Activated T-helper 17 cell treated with anti-CD3 and anti-CD28 coated beads, Interleukin-2, amount 50 U/mL, for 72 hours (primary cell): ENCODE data around the gene LDAF1. TPM values are rescaled to one million over a fixed set of nuclear protein-coding genes. Genes with fewer than 3 reads are reported as not detected.
"Not testable (repeated sequence)": the region's sequence is repeated elsewhere in the genome, so short reads cannot be mapped to it uniquely, and the experiment has no call there.

ENCODE experiments used
- ATAC-seq: fragments of 150-1000 bp; cut with Tn5 transposase; replicated peaks from 2 replicates; pipeline ENCODE4 v1.10.0; 2021; ENCODE audit warnings: mild to moderate bottlenecking, moderate library complexity
- H3K27ac Mint-ChIP-seq: one replicate; pipeline ENCODE4 v1.8.0; 2022; ENCODE audit warnings: mixed read lengths
- H3K27me3 Mint-ChIP-seq: one replicate; pipeline ENCODE4 v1.8.0; 2022; ENCODE audit warnings: mixed read lengths
- H3K36me3 Mint-ChIP-seq: one replicate; pipeline ENCODE4 v1.8.0; 2022; ENCODE audit warnings: low read depth, mild to moderate bottlenecking, mixed read lengths
- H3K4me1 Mint-ChIP-seq: one replicate; pipeline ENCODE4 v1.8.0; 2022; ENCODE audit warnings: mixed read lengths
- H3K4me3 Mint-ChIP-seq: one replicate; pipeline ENCODE4 v1.8.0; 2022; ENCODE audit warnings: mild to moderate bottlenecking, mixed read lengths
- H3K9me3 Mint-ChIP-seq: one replicate; pipeline ENCODE4 v1.8.0; 2022; ENCODE audit warnings: mixed read lengths
- total RNA-seq, 2 donors: library from RNA; stranded (reverse); gene quantifications; one replicate each; pipeline ENCODE4 v1.2.3, GENCODE V29; 2022

Gene LDAF1
- 10 to 100 TPM; 13.3 to 15.8 TPM for total RNA-seq

DNA sequence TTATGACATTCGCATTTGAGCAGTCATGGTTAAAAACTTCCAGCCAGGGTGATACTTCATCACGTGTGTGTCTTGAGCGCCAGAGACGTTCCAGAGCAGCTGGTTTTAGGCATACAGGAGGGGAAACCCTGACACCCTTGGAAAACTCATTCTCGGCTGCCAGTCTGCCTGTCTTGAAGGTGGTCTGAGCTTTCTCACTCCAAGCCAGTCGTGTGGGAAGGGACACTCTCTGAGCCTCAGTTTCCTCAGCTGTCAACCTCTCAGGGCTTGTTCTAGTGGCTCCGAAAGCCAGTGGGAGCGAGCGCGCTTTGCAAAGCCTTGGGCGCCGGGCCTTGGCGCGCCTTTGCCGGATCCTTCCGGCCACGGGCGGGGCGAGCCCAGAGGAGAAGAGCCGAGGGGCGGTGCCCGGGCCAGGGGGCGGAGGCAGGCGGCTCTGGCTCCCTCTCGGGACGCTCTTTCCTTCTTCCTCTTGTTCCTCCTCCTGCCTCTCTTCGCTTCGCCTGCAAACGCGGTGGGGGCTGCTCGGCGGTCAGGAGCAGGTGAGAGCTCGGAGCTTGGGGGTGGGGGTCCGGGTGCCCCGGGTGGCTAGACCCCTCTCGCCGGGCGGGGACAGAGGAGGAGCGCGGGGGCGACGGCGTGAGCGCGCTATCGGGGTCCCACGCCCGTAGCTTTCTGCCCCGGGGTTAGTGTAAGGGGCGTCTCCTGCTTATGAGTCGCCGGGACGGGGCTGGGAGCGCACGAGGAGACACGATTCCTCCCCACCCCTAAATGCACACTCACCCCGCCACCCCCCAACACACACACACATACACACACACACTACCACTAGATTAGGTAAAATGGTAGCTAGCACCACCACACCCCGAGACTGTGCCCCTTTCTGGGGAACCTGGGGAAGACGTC lies at the start of gene LDAF1:
TSS of gene LDAF1 (plus strand) at position 467 of the 903 bp plus-strand sequence. CDS start 2,509 bp downstream, outside the sequence.
- Mint-ChIP-seq H3K27me3 (no peaks in the 10 kb centered on the region), H3K4me3 (peak within 1 kb of the TSS; percentile 90), H3K27ac (peak within 1 kb of the TSS; percentile 80), H3K36me3 (peaks cover 26% of the 10 kb centered on the region), H3K4me1 (peaks cover 10% of the 10 kb centered on the region), H3K9me3 (no peaks in the 10 kb centered on the region)
- peak; percentile 99 for ATAC-seq

GRCh38 chr16:21115551-21115950 lies 42.9 kb upstream of the LDAF1 start:
- not testable (repeated sequence) for H3K4me3 Mint-ChIP-seq, H3K36me3 Mint-ChIP-seq, ATAC-seq, H3K4me1 Mint-ChIP-seq, H3K27ac Mint-ChIP-seq, H3K9me3 Mint-ChIP-seq, H3K27me3 Mint-ChIP-seq

DNA sequence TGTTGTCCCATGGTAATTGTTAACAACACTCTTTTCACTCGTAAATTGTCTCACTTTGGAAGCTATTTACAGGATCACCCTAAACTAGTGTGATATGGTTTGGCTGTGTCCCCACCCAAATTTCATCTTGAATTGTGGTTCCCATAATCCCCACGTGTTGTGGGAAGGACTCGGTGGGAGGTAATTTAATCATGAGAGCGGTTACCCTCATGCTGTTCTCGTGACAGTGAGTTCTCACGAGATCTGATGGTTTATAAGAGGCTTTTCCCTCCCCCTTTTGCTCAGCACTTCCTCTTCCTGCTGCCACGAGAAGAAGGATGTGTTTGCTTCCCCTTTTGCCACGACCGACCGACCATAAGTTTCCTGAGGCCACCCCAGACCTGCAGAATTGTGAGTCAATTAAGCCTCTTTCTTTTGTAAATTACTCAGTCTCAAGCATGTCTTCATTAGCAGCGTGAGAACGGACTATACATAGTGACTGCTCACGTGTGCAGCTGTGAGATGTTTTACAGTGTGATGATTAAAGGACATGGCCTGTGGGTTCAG lies 42.3 kb upstream of the LDAF1 start:
- no peaks in the 10 kb centered on the region for H3K9me3 Mint-ChIP-seq
- H3K27me3 Mint-ChIP-seq: no peaks in the 10 kb centered on the region
- no peaks in the 10 kb centered on the region for H3K36me3 Mint-ChIP-seq
- H3K27ac Mint-ChIP-seq: peak overlapping the region; percentile 36
- peak overlapping the region; percentile 67 for H3K4me3 Mint-ChIP-seq
- ATAC-seq: peak; percentile 43
- H3K4me1 Mint-ChIP-seq: peaks cover 6% of the 10 kb centered on the region

DNA sequence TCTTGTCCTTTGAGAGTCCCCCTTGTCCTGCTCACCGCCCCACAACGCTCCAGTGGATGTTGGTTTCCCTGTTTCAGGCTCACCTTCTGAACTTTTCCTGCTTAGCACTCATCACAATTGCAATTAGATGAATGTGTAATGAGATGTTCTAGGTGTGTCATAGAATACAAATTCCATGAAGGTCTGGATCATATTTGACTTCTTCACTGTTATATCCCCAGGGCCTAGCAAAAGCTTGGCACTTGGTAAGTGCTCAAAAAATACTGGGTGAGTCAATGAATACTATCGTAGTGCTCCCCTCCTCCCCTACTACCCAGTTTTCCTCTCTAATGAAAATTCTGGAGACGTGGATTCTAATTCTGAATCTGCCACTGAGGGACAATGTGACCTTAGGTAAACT lies 40.9 kb upstream of the LDAF1 start:
- Mint-ChIP-seq H3K4me1 (peaks cover 6% of the 10 kb centered on the region), H3K9me3 (no peaks in the 10 kb centered on the region), H3K4me3 (peak overlapping the region; percentile 67), H3K27ac (no peak overlapping the region), H3K27me3 (no peaks in the 10 kb centered on the region), H3K36me3 (no peaks in the 10 kb centered on the region)
- no peak for ATAC-seq

DNA sequence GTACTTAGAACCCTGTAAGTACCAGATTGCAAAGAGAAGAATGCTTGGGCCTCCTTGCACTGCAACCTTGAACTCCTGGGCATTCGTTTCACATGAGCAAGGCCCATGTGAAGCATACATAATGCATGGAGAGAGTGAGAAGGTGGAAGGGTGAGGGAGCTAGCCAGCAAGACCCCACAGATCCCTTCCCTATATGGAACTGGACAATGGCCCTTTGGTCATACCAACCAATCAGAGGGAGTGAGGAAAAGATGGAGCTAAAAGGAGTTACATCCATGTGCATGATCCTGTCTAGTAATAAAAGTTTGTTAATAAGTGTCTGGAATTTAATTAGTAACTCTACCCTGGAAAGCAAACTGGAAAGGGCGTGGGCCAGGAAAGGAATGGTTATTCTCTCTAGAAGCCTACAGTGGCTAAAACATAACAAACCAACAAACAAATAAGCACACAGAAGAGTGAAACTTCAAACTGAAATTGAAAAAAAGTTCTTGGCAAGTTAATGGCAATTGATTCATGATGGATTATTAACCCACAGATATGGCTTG lies 37.4 kb upstream of the LDAF1 start:
- no peaks in the 10 kb centered on the region for H3K9me3 Mint-ChIP-seq
- H3K4me3 Mint-ChIP-seq: no peak overlapping the region
- H3K27me3 Mint-ChIP-seq: no peaks in the 10 kb centered on the region
- H3K4me1 Mint-ChIP-seq: peaks cover 6% of the 10 kb centered on the region
- no peaks in the 10 kb centered on the region for H3K36me3 Mint-ChIP-seq
- ATAC-seq: no peak
- no peak overlapping the region for H3K27ac Mint-ChIP-seq

DNA sequence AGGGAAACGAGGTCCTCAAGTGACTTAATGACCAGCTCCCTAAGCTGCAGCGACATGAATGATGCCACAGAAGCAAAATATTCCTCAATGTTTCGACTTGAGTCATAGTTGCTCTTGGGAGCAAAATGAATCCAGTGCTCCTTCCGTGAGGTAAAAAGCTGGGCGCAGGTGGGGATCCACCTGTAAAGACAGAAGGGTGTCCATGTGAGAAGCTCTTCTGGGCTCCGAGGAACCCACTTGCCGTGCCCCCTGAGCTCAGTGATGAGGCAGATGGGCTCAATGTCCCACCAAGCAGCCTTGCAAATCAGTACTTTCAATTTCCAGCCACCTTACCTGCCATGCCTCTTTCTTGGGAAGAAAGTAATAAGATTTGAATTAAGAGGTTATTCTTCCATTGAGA lies 33.3 kb upstream of the LDAF1 start:
- H3K27ac Mint-ChIP-seq: no peak overlapping the region
- no peaks in the 10 kb centered on the region for H3K9me3 Mint-ChIP-seq
- H3K4me1 Mint-ChIP-seq: no peaks in the 10 kb centered on the region
- H3K27me3 Mint-ChIP-seq: no peaks in the 10 kb centered on the region
- H3K4me3 Mint-ChIP-seq: no peak overlapping the region
- ATAC-seq: no peak
- no peaks in the 10 kb centered on the region for H3K36me3 Mint-ChIP-seq

GRCh38 chr16:21126518-21126917 lies 32.0 kb upstream of the LDAF1 start:
- no peak for ATAC-seq
- no peaks in the 10 kb centered on the region for H3K4me1 Mint-ChIP-seq
- no peaks in the 10 kb centered on the region for H3K9me3 Mint-ChIP-seq
- no peak overlapping the region for H3K4me3 Mint-ChIP-seq
- no peak overlapping the region for H3K27ac Mint-ChIP-seq
- H3K27me3 Mint-ChIP-seq: no peaks in the 10 kb centered on the region
- no peaks in the 10 kb centered on the region for H3K36me3 Mint-ChIP-seq

- no peaks in the 10 kb centered on the region for H3K27me3 Mint-ChIP-seq
- no peak overlapping the region for H3K27ac Mint-ChIP-seq
- H3K4me1 Mint-ChIP-seq: no peaks in the 10 kb centered on the region
- ATAC-seq: no peak
- H3K9me3 Mint-ChIP-seq: no peaks in the 10 kb centered on the region
- H3K4me3 Mint-ChIP-seq: no peak overlapping the region
- H3K36me3 Mint-ChIP-seq: no peaks in the 10 kb centered on the region
Measured at GRCh38 chr16:21128991-21129390, 29.5 kb upstream of the LDAF1 start.

DNA sequence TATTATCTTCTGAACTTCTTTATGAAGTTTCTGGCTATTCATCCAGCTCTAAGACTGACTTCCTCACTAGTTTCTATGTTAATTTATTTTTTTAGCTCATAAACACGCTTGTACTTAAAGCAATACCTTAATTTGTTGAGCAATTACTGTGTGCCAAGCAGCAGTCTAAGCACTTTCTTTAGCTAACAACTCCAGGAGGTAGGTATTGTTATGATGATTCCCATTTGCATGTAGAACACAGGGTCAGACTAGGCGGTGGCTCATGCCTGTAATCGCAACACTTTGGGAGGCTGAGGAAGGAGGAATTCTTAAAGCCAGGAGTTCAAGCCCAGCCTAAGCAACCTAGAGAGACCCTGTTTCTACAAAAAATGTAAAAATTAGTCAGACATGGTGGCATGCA lies 27.7 kb upstream of the LDAF1 start:
- no peak overlapping the region for H3K27ac Mint-ChIP-seq
- no peak overlapping the region for H3K4me3 Mint-ChIP-seq
- no peak for ATAC-seq
- no peaks in the 10 kb centered on the region for H3K4me1 Mint-ChIP-seq
- H3K36me3 Mint-ChIP-seq: no peaks in the 10 kb centered on the region
- H3K27me3 Mint-ChIP-seq: no peaks in the 10 kb centered on the region
- no peaks in the 10 kb centered on the region for H3K9me3 Mint-ChIP-seq

- Mint-ChIP-seq H3K4me3 (no peak overlapping the region), H3K27ac (no peak overlapping the region), H3K9me3 (no peaks in the 10 kb centered on the region), H3K4me1 (no peaks in the 10 kb centered on the region), H3K36me3 (no peaks in the 10 kb centered on the region), H3K27me3 (peaks cover 4% of the 10 kb centered on the region)
- no peak for ATAC-seq
Measured at GRCh38 chr16:21134053-21134452, 24.4 kb upstream of the LDAF1 start.

- no peaks in the 10 kb centered on the region for H3K36me3 Mint-ChIP-seq
- H3K4me1 Mint-ChIP-seq: no peaks in the 10 kb centered on the region
- no peak overlapping the region for H3K4me3 Mint-ChIP-seq
- H3K9me3 Mint-ChIP-seq: no peaks in the 10 kb centered on the region
- H3K27me3 Mint-ChIP-seq: peaks cover 28% of the 10 kb centered on the region
- H3K27ac Mint-ChIP-seq: no peak overlapping the region
- ATAC-seq: no peak
Measured at GRCh38 chr16:21145738-21146137, 12.7 kb upstream of the LDAF1 start.

GRCh38 chr16:21150375-21151001 lies 8.0 kb upstream of the LDAF1 start, which contains the start of gene DNAH3:
Gene DNAH3, minus strand, starts transcription at chr16:21150846. Its CDS starts 527 bp downstream, at chr16:21150319.
- Mint-ChIP-seq H3K4me3 (no peak within 1 kb of the TSS), H3K27me3 (peaks cover 18% of the 10 kb centered on the region), H3K4me1 (no peaks in the 10 kb centered on the region), H3K36me3 (no peaks in the 10 kb centered on the region), H3K9me3 (no peaks in the 10 kb centered on the region), H3K27ac (no peak within 1 kb of the TSS)
- ATAC-seq: no peak

- H3K27me3 Mint-ChIP-seq: peaks cover 14% of the 10 kb centered on the region
- ATAC-seq, H3K4me3 Mint-ChIP-seq, H3K36me3 Mint-ChIP-seq, H3K4me1 Mint-ChIP-seq, H3K9me3 Mint-ChIP-seq, H3K27ac Mint-ChIP-seq: not testable (repeated sequence)
Measured at GRCh38 chr16:21152160-21153030, 6.1 kb upstream of the LDAF1 start.
